Lower leg skin (tissue), 3 donors: ENCODE measurements around the gene CDKAL1.

Source experiments
- CTCF ChIP-seq, 3 donors: fragments of 450-650 bp; IDR thresholded peaks; one replicate each; pipeline ENCODE4 v1.5.1; 2016; ENCODE audit warnings: antibody characterized with exemption in 3 of 3, mild to moderate bottlenecking in 3 of 3, moderate library complexity in 2 of 3
- POLR2A ChIP-seq, 2 donors: fragments of 450-650 bp; IDR thresholded peaks; one replicate each; pipeline ENCODE4 v1.6.1; 2016 to 2017; ENCODE audit warnings: antibody characterized with exemption in 2 of 2, mild to moderate bottlenecking in 1 of 2, moderate library complexity in 1 of 2

- no peak for TF ChIP-seq CTCF (IDR thresholded peaks at IDR 0.05)
- no peak for TF ChIP-seq POLR2A (IDR thresholded peaks at IDR 0.05)
Measured at GRCh38 chr6:20955131-20955530, 420.9 kb downstream of the CDKAL1 start.
